OCI-LY1 (cell line): ENCODE results near the gene ANK3.

Experiments used
- H2AFZ ChIP-seq: fragments of 200-600 bp; sonication (generic), shearing (Covaris generic); 2 replicates; pipeline ENCODE4 v1.6.0; 2014; ENCODE audit warnings: antibody characterized with exemption, mild to moderate bottlenecking, low read length
- H3F3A ChIP-seq: fragments of 200-600 bp; sonication (generic), shearing (Covaris generic); 2 replicates; pipeline ENCODE4 v1.6.0; 2014; ENCODE audit warnings: mild to moderate bottlenecking, antibody characterized with exemption, low read length, moderate library complexity; ENCODE audit not compliant: insufficient read depth
- H3K27ac ChIP-seq: fragments of 200-600 bp; sonication (generic); 2 replicates; pipeline ENCODE4 v1.5.1; 2014; ENCODE audit warnings: low read length, mixed run types, mild to moderate bottlenecking, low read depth; ENCODE audit not compliant: poor library complexity, severe bottlenecking
- H3K27me3 ChIP-seq: fragments of 200-600 bp; sonication (generic); 2 replicates; pipeline ENCODE4 v1.6.0; 2014; ENCODE audit warnings: antibody characterized with exemption, mild to moderate bottlenecking, low read length, moderate library complexity; ENCODE audit not compliant: insufficient read depth
- H3K36me3 ChIP-seq: fragments of 200-600 bp; sonication (generic); 2 replicates; pipeline ENCODE4 v1.6.1; 2014; ENCODE audit warnings: mild to moderate bottlenecking, antibody characterized with exemption, low read length, moderate library complexity, mixed read lengths; ENCODE audit not compliant: insufficient read depth
- H3K4me1 ChIP-seq: fragments of 200-600 bp; sonication (generic); 2 replicates; pipeline ENCODE4 v1.5.1; 2014; ENCODE audit warnings: mild to moderate bottlenecking, low read length, moderate library complexity; ENCODE audit not compliant: insufficient read depth, severe bottlenecking
- H3K4me2 ChIP-seq: fragments of 200-600 bp; sonication (generic), shearing (Covaris generic); 2 replicates; pipeline ENCODE4 v1.6.1; 2014; ENCODE audit warnings: low read length
- H3K4me3 ChIP-seq: fragments of 200-600 bp; sonication (generic); 2 replicates; pipeline ENCODE4 v1.5.1; 2014; ENCODE audit warnings: low read length, low read depth, mild to moderate bottlenecking, mixed read lengths; ENCODE audit not compliant: poor library complexity, severe bottlenecking
- H3K79me2 ChIP-seq: fragments of 200-600 bp; shearing (Covaris generic); 2 replicates; pipeline ENCODE4 v1.6.1; 2016; ENCODE audit warnings: mixed run types, low read length, mixed read lengths; ENCODE audit not compliant: insufficient read depth
- H3K9ac ChIP-seq: fragments of 200-600 bp; sonication (generic), shearing (Covaris generic); 2 replicates; pipeline ENCODE4 v1.6.1; 2014; ENCODE audit warnings: mild to moderate bottlenecking, low read length, mixed read lengths
- H3K9me2 ChIP-seq: fragments of 200-600 bp; sonication (generic), shearing (Covaris generic); 2 replicates; pipeline ENCODE4 v1.6.1; 2014; ENCODE audit warnings: low read depth, mild to moderate bottlenecking, low read length, mixed read lengths
- H3K9me3 ChIP-seq: fragments of 200-600 bp; shearing (Covaris generic); 2 replicates; pipeline ENCODE4 v1.6.1; 2014; ENCODE audit warnings: low read length, mixed read lengths
- H4K20me1 ChIP-seq: fragments of 200-600 bp; sonication (generic), shearing (Covaris generic); 2 replicates; pipeline ENCODE4 v1.6.0; 2016; ENCODE audit warnings: mild to moderate bottlenecking, low read length; ENCODE audit not compliant: insufficient read depth
- EZH2 ChIP-seq: fragments of 200-600 bp; sonication (generic), shearing (Covaris generic); IDR thresholded peaks from 2 replicates; pipeline ENCODE4 v1.8.0; 2017; ENCODE audit warnings: borderline replicate concordance, mixed run types, mild to moderate bottlenecking, antibody characterized with exemption, low read length, moderate library complexity, mixed read lengths
- TF ChIP-seq, protein P1 (sequence below): fragments of 200-600 bp; sonication (generic), shearing (Covaris generic); IDR thresholded peaks from 2 replicates; pipeline ENCODE4 v1.5.1; 2017; ENCODE audit warnings: mild to moderate bottlenecking, antibody characterized with exemption, low read length, moderate library complexity, mixed read lengths

The ANK3 gene

DNA sequence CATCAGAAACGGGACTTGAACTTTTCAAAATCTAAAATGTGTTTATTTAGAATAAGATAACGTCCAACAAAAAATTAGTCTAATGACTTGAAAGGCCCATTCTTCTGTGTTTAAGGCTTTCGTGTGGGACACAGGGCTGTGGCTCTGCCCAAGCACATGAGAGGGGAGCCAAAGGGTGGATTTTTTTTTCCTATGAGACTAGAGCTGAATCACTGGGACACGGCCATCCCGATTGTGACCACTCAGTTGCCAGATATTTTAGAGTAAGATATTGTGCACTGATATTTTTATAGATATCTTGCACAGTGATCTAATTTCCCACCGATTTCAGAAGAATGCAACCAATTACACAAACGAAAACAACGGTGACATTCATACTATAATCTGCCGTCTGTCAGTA lies 99.9 kb downstream of the ANK3 start:
- Histone ChIP-seq H3K4me1 (peaks cover 90% of the 10 kb centered on the region), H4K20me1 (no peaks in the 10 kb centered on the region), H3K27ac (no peak overlapping the region), H3F3A (no peaks in the 10 kb centered on the region), H3K79me2 (peaks cover 9% of the 10 kb centered on the region), H3K4me2 (no peak overlapping the region), H3K9me3 (no peaks in the 10 kb centered on the region), H3K36me3 (no peaks in the 10 kb centered on the region), H3K27me3 (no peaks in the 10 kb centered on the region), H2AFZ (no peak overlapping the region), H3K9me2 (no peaks in the 10 kb centered on the region), H3K4me3 (no peak overlapping the region), H3K9ac (no peak overlapping the region)
- no peak for TF ChIP-seq EZH2
- TF ChIP-seq, protein P1, sequence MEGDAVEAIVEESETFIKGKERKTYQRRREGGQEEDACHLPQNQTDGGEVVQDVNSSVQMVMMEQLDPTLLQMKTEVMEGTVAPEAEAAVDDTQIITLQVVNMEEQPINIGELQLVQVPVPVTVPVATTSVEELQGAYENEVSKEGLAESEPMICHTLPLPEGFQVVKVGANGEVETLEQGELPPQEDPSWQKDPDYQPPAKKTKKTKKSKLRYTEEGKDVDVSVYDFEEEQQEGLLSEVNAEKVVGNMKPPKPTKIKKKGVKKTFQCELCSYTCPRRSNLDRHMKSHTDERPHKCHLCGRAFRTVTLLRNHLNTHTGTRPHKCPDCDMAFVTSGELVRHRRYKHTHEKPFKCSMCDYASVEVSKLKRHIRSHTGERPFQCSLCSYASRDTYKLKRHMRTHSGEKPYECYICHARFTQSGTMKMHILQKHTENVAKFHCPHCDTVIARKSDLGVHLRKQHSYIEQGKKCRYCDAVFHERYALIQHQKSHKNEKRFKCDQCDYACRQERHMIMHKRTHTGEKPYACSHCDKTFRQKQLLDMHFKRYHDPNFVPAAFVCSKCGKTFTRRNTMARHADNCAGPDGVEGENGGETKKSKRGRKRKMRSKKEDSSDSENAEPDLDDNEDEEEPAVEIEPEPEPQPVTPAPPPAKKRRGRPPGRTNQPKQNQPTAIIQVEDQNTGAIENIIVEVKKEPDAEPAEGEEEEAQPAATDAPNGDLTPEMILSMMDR, result no peak

DNA sequence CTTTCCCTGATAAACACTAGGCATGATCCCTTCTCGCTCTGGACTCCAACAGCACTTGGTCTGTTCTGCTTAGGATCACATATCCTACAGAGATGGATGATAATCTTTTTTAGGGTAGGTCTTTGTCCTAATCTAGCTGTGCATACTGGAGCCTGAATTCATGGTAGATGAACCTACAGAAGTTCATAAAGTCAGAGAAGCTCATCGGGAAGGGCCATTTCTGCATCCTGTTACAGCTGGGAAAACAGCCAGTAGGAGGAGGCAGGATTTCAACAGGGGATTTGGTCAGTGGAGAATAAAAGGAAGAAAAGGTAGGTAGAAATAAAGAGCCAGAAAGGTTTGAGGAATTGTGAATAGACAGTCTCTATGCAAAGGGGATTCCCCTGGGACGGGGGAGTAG lies 101.4 kb downstream of the ANK3 start:
- Histone ChIP-seq H3K4me3 (no peak overlapping the region), H3K27ac (no peak overlapping the region), H3K9me2 (no peaks in the 10 kb centered on the region), H3K79me2 (no peaks in the 10 kb centered on the region; the same call in 1 of the 2 replicates), H3K9ac (no peak overlapping the region), H3K9me3 (no peaks in the 10 kb centered on the region), H3K4me2 (no peak overlapping the region), H3K4me1 (peaks cover 89% of the 10 kb centered on the region), H2AFZ (no peak overlapping the region), H3F3A (no peaks in the 10 kb centered on the region), H4K20me1 (no peaks in the 10 kb centered on the region), H3K27me3 (no peaks in the 10 kb centered on the region), H3K36me3 (no peaks in the 10 kb centered on the region)
- TF ChIP-seq, protein P1, result no peak

DNA sequence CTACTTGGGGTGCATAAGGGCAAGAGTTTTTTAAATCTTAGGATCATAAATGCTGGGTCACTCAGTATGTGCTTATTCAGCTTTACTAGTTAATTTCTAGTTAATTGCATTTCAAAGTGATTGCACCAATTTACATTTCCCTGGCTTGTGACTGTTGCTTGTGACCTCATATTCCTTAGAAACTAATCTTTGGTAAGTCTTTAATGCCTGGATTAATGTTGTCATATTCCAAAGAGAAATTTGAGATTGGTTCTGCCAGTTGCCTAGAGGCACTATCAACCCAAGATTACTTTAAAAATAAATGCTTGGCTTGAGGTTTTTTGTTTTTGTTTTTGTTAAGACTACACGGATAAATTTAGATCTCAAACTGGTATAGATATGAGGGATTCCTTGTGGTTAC lies 103.1 kb downstream of the ANK3 start:
- Histone ChIP-seq H4K20me1 (no peaks in the 10 kb centered on the region), H3K9me2 (no peaks in the 10 kb centered on the region), H3K4me1 (peaks cover 89% of the 10 kb centered on the region), H2AFZ (no peak overlapping the region), H3K27me3 (no peaks in the 10 kb centered on the region), H3K4me3 (no peak overlapping the region), H3F3A (no peaks in the 10 kb centered on the region), H3K9me3 (no peaks in the 10 kb centered on the region), H3K27ac (no peak overlapping the region), H3K4me2 (no peak overlapping the region), H3K9ac (no peak overlapping the region), H3K79me2 (no peaks in the 10 kb centered on the region; the same call in 1 of the 2 replicates), H3K36me3 (no peaks in the 10 kb centered on the region)
- TF ChIP-seq EZH2, result no peak
- TF ChIP-seq, protein P1, result no peak
